Endothelial cell (in vitro differentiated cells): Measurements from ENCODE around the gene PFN3. TPM values are rescaled to one million over a fixed set of nuclear protein-coding genes. Genes with fewer than 3 reads are reported as not detected.

Experiments used
- DNase-seq: peaks from one replicate; pipeline ENCODE4 v3.0.0; 2021; ENCODE audit warnings: low spot score
- H3K27ac Mint-ChIP-seq: one replicate; pipeline ENCODE4 v1.8.0; 2021; ENCODE audit warnings: mixed read lengths, inconsistent platforms; ENCODE audit not compliant: unreplicated experiment
- H3K27me3 Mint-ChIP-seq: one replicate; pipeline ENCODE4 v1.8.0; 2021; ENCODE audit warnings: mild to moderate bottlenecking, moderate library complexity, mixed read lengths, inconsistent platforms; ENCODE audit not compliant: unreplicated experiment
- H3K36me3 Mint-ChIP-seq: one replicate; pipeline ENCODE4 v1.8.0; 2021; ENCODE audit warnings: mild to moderate bottlenecking, low read depth, mixed read lengths, inconsistent platforms; ENCODE audit not compliant: unreplicated experiment
- H3K4me1 Mint-ChIP-seq: one replicate; pipeline ENCODE4 v1.8.0; 2021; ENCODE audit warnings: mild to moderate bottlenecking, mixed read lengths, inconsistent platforms; ENCODE audit not compliant: unreplicated experiment
- H3K4me3 Mint-ChIP-seq: one replicate; pipeline ENCODE4 v1.8.0; 2021; ENCODE audit warnings: mild to moderate bottlenecking, mixed read lengths, inconsistent platforms; ENCODE audit not compliant: unreplicated experiment
- H3K9me3 Mint-ChIP-seq: one replicate; pipeline ENCODE4 v1.8.0; 2021; ENCODE audit warnings: mixed read lengths, inconsistent platforms; ENCODE audit not compliant: unreplicated experiment
- CTCF ChIP-seq: fragments of 200-600 bp; sonication (generic); IDR thresholded peaks from one replicate; pipeline ENCODE4 v1.5.0; 2021; ENCODE audit warnings: antibody characterized with exemption; ENCODE audit not compliant: unreplicated experiment
- total RNA-seq: library from RNA; stranded (reverse); fragmentation: NEBNext Ultra II Directional; extraction: Animal tissue kit (Norgen Biotek cat#: 25700); gene quantifications from one replicate; pipeline ENCODE4 v1.2.1, GENCODE V29; 2021; ENCODE audit not compliant: unreplicated experiment

Gene PFN3
- total RNA-seq, 1 donor from 2014 or later = not detected

DNA sequence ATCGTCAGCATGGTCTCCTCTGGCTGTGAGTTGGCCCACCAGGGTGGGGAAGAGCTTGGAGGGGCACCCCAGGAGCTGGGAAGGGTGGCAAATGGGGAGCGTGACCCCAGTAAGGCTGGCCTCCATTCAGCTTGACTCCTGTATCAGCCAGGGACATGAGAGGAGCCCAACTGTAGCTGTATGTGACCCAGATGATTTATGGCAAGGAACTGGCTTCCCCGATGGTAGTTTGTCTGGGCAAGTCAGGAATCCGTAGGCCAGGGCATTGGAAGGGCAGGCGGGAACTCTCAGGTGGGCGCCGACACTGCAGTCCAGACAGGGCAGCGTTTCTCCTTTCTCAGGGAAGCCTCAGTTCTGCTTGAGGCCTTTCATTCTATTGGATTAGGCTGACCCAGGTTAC lies 13.9 kb downstream of the PFN3 start:
- Mint-ChIP-seq H3K9me3 (no peaks in the 10 kb centered on the region), H3K4me3 (no peak overlapping the region)
- no peak for TF ChIP-seq CTCF

GRCh38 chr5:177385720-177386119 lies 14.7 kb downstream of the PFN3 start:
- Mint-ChIP-seq H3K36me3 (no peaks in the 10 kb centered on the region), H3K27me3 (peaks cover 9% of the 10 kb centered on the region), H3K9me3 (no peaks in the 10 kb centered on the region), H3K4me3 (no peak overlapping the region), H3K4me1 (peaks cover 34% of the 10 kb centered on the region), H3K27ac (no peak overlapping the region)
- DNase-seq = no peak
- no peak for TF ChIP-seq CTCF

More for the DNA sequence above, 13.9 kb downstream of the PFN3 start:
- Mint-ChIP-seq H3K36me3 (no peaks in the 10 kb centered on the region), H3K27me3 (peaks cover 9% of the 10 kb centered on the region), H3K27ac (no peak overlapping the region), H3K4me1 (peaks cover 37% of the 10 kb centered on the region)
- no peak for DNase-seq

DNA sequence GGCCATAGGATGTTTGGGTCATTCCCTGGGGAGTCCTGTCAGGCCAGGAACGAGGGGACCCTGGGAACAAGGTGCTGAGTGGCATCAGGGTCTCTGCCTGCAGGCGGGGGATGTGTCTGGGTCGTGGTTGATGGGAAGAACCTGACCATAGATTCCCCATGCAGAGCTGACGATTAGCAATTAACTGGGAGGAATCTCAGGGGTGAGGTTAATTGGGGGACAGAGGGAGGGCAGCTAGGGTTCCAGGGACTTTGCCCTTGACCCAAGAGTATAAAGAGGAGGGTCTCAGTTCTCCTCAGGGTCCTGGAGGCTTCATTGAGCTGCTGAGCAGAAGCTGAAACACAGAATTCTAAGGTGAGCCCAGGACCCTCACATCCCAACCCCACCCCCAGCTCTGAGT lies 16.3 kb downstream of the PFN3 start, which contains the start of gene SLC34A1:
TSS of gene SLC34A1 (plus strand) at position 301 of the 400 bp plus-strand sequence. CDS start 1,308 bp downstream, outside the sequence.
- Mint-ChIP-seq H3K27ac (no peak within 1 kb of the TSS), H3K9me3 (no peaks in the 10 kb centered on the region), H3K27me3 (peaks cover 5% of the 10 kb centered on the region), H3K4me3 (no peak within 1 kb of the TSS), H3K36me3 (no peaks in the 10 kb centered on the region), H3K4me1 (peaks cover 22% of the 10 kb centered on the region)
- DNase-seq = no peak
- no peak for TF ChIP-seq CTCF

DNA sequence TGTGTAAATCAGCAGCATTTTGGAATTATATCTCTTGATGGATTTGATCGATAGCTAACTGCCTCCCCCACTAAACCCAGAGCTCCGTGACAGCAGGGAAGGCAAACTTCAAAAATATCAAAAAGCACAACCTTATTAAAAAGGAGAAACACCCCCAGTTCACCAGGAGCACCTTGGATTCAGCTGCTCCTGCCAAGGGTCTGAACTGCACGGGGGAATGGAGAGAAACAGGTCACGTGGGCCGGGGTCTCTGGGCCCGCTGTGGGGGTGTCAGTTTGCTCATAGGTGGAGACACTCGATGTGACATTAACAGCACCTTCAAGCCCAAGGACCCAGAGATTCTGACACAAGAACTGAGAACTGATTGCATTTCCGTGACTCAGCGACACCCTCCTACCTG lies 17.3 kb downstream of the PFN3 start:
- no peak overlapping the region for H3K27ac Mint-ChIP-seq
- no peak for DNase-seq
- H3K27me3 Mint-ChIP-seq = peaks cover 4% of the 10 kb centered on the region
- H3K4me1 Mint-ChIP-seq = peaks cover 14% of the 10 kb centered on the region
- no peak overlapping the region for H3K4me3 Mint-ChIP-seq
- H3K36me3 Mint-ChIP-seq = no peaks in the 10 kb centered on the region
- no peak for TF ChIP-seq CTCF
- H3K9me3 Mint-ChIP-seq = no peaks in the 10 kb centered on the region

DNA sequence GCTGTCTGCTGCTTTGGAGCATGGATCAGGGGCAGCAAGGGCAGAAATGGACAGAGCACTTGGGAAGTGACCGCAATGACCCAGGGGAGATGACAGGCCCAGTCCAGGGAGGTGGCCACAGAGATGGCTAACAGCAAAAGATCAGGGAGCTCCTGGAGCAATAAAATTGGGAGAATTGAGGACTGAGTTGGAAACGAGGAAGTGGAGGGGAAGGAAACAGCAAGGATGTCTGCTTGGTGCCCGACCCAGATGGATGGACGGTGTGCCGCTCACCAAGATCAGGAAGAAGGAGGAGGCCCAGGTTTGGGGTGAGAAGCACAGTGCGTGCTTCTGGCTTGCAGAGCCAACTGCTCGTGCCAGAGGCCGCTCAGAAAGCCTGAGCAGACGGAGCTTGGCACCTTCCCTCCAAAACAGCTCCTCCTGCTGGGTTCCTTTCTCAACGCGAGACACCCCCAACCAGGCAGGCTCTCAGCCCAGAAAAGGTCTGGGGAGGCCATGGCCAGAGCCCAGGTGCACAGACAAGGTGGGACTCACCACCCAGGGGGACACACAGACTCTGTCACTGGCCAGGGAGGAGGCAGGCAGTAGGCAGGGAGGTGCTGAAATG lies 17.9 kb downstream of the PFN3 start:
- peaks cover 14% of the 10 kb centered on the region for H3K4me1 Mint-ChIP-seq
- no peak for TF ChIP-seq CTCF
- no peak for DNase-seq
- peak overlapping the region; percentile 33 for H3K4me3 Mint-ChIP-seq
- no peaks in the 10 kb centered on the region for H3K9me3 Mint-ChIP-seq
- H3K27me3 Mint-ChIP-seq = peaks cover 4% of the 10 kb centered on the region
- H3K36me3 Mint-ChIP-seq = no peaks in the 10 kb centered on the region
- no peak overlapping the region for H3K27ac Mint-ChIP-seq
